Camera-type eye (tissue), 1 donor: ENCODE results near the gene CD8A. TPM values are rescaled to one million over a fixed set of nuclear protein-coding genes. Genes with fewer than 3 reads are reported as not detected.

Experiments
- total RNA-seq: library from RNA; depleted of rRNA; stranded (reverse); fragments of >200 nt; gene quantifications from one replicate; pipeline ENCODE4 v1.2.3, GENCODE V29; 2014

Gene CD8A
- 0.27 TPM for total RNA-seq

GRCh38 chr2:86790676-86791572, at the start of gene CD8A:
CD8A (minus strand) TSS chr2:86790913; CDS start chr2:86790825, 88 bp downstream.

Other genes starting within 250 kb of the CD8A start
- gene CHMP3, start 227.5 kb downstream of the CD8A start, total RNA-seq: 61.4 TPM
- gene RNF103, start 167.0 kb downstream of the CD8A start, total RNA-seq: 45.1 TPM
- 93.2 TPM for gene RMND5A, start 70.6 kb downstream of the CD8A start, total RNA-seq
- 0.71 TPM for gene CD8B, start 71.0 kb upstream of the CD8A start, total RNA-seq
- gene RGPD1, start 151.2 kb upstream of the CD8A start, total RNA-seq: 8.6 TPM
- 16.7 TPM for gene PLGLB1, start 230.9 kb upstream of the CD8A start, total RNA-seq